IMR-90 (cell line): Measurements from ENCODE around the gene CBFA2T3. TPM values are rescaled to one million over a fixed set of nuclear protein-coding genes. Genes with fewer than 3 reads are reported as not detected.

Experiments used
- ATAC-seq: fragments of 200-7000 bp; cut with Tn5 transposase; 2 replicates; pipeline ENCODE4 v1.9.1; 2020; ENCODE audit warnings: low read depth, mild to moderate bottlenecking, moderate library complexity
- BruUV-seq: library from RNA; stranded (reverse); fragments of 400-500 nt; replicated peaks from 2 replicates; lab custom pipeline; 2021; lab: Mats Ljungman, UMichigan
- CTCF ChIA-PET: fragments of 300-600 bp; formaldehyde crosslinking; extraction: SDS; loops from one replicate; lab custom pipeline; 2021; ENCODE audit warnings: antibody characterized with exemption; lab: Yijun Ruan, JAX
- POLR2A ChIA-PET: fragments of 300-600 bp; sonication (Branson Sonifier 250); formaldehyde crosslinking; loops from one replicate; lab custom pipeline; 2022; ENCODE audit warnings: antibody characterized with exemption; ENCODE audit not compliant: unreplicated experiment; lab: Charles Lee
- DNase-seq: peaks from one replicate; pipeline ENCODE4 v3.0.0; 2013
- H2AFZ ChIP-seq: replicated peaks from 2 replicates; pipeline ENCODE3; 2013; ENCODE audit warnings: low read length, mild to moderate bottlenecking; ENCODE audit not compliant: poor library complexity
- H2AK5ac ChIP-seq: 2 replicates; pipeline ENCODE4 v1.6.1; 2013; ENCODE audit warnings: low read depth, low read length, inconsistent platforms
- H2AK9ac ChIP-seq: replicated peaks from 2 replicates; pipeline ENCODE3; 2013; ENCODE audit warnings: mild to moderate bottlenecking, low read depth, low read length, moderate library complexity; ENCODE audit not compliant: poor library complexity
- H2BK120ac ChIP-seq: 2 replicates; pipeline ENCODE4 v1.6.1; 2013; ENCODE audit warnings: low read depth, low read length, inconsistent platforms
- H2BK15ac ChIP-seq: 3 replicates; pipeline ENCODE4 v1.6.1; 2013; ENCODE audit warnings: low read depth, low read length, inconsistent platforms
- H2BK20ac ChIP-seq: 2 replicates; pipeline ENCODE4 v1.6.1; 2013; ENCODE audit warnings: low read depth, mild to moderate bottlenecking, inconsistent platforms, low read length, moderate library complexity
- H2BK5ac ChIP-seq: 2 replicates; pipeline ENCODE4 v1.6.1; 2013; ENCODE audit warnings: mild to moderate bottlenecking, low read depth, low read length, inconsistent platforms; ENCODE audit not compliant: poor library complexity, severe bottlenecking
- H3K14ac ChIP-seq: replicated peaks from 2 replicates; pipeline ENCODE4 v1.6.1; 2013; ENCODE audit warnings: low read depth, low read length, inconsistent platforms
- H3K18ac ChIP-seq: 2 replicates; pipeline ENCODE4 v1.6.1; 2013; ENCODE audit warnings: low read depth, low read length, control low read depth
- H3K23ac ChIP-seq: 2 replicates; pipeline ENCODE4 v1.6.1; 2013; ENCODE audit warnings: low read depth, low read length, inconsistent platforms
- H3K27ac ChIP-seq: 2 replicates; pipeline ENCODE4 v1.5.1; 2013; ENCODE audit warnings: mild to moderate bottlenecking, control low read depth, low read length; ENCODE audit not compliant: insufficient read depth
- H3K27me3 ChIP-seq: 2 replicates; pipeline ENCODE4 v1.6.1; 2013; ENCODE audit warnings: low read length; ENCODE audit not compliant: control insufficient read depth, insufficient read depth
- H3K36me3 ChIP-seq: 2 replicates; pipeline ENCODE4 v1.6.1; 2013; ENCODE audit warnings: low read length, mixed read lengths; ENCODE audit not compliant: control insufficient read depth, insufficient read depth
- H3K4ac ChIP-seq: 2 replicates; pipeline ENCODE4 v1.6.1; 2013; ENCODE audit warnings: low read depth, low read length, inconsistent platforms
- H3K4me1 ChIP-seq: 2 replicates; pipeline ENCODE4 v1.6.1; 2013; ENCODE audit warnings: low read length, mixed read lengths; ENCODE audit not compliant: control insufficient read depth, insufficient read depth
- H3K4me2 ChIP-seq: 2 replicates; pipeline ENCODE4 v1.6.1; 2013; ENCODE audit warnings: low read depth, mild to moderate bottlenecking, control low read depth, low read length, moderate library complexity
- H3K4me3 ChIP-seq: 2 replicates; pipeline ENCODE4 v1.5.1; 2013; ENCODE audit warnings: low read depth, mild to moderate bottlenecking, control low read depth, low read length, moderate library complexity; ENCODE audit not compliant: insufficient read depth
- H3K56ac ChIP-seq: 2 replicates; pipeline ENCODE4 v1.6.1; 2013; ENCODE audit warnings: low read length, inconsistent platforms; ENCODE audit not compliant: insufficient read depth; ENCODE audit errors: extremely low read depth
- H3K79me1 ChIP-seq, 2 experiments: 2 replicates each; pipeline ENCODE4 v1.6.1; 2013; ENCODE audit warnings: low read length in 2 of 2, inconsistent platforms in 1 of 2, low read depth in 1 of 2
- H3K9ac ChIP-seq: 2 replicates; pipeline ENCODE4 v1.6.1; 2013; ENCODE audit warnings: low read depth, low read length, control low read depth
- H3K9me1 ChIP-seq: 2 replicates; pipeline ENCODE4 v1.6.1; 2013; ENCODE audit warnings: low read length, inconsistent platforms; ENCODE audit not compliant: insufficient read depth
- H3K9me3 ChIP-seq: 2 replicates; pipeline ENCODE4 v1.6.1; 2013; ENCODE audit warnings: low read length; ENCODE audit not compliant: control insufficient read depth, insufficient read depth
- H4K20me1 ChIP-seq: 2 replicates; pipeline ENCODE4 v1.6.1; 2013; ENCODE audit warnings: low read length, inconsistent platforms; ENCODE audit not compliant: insufficient read depth
- H4K5ac ChIP-seq: 2 replicates; pipeline ENCODE4 v1.6.1; 2013; ENCODE audit warnings: mild to moderate bottlenecking, low read depth, low read length, control low read depth
- H4K8ac ChIP-seq, 2 experiments: 2 replicates each; pipeline ENCODE4 v1.6.1; 2013; ENCODE audit warnings: low read depth in 2 of 2, low read length in 2 of 2, control low read depth in 1 of 2, inconsistent platforms in 1 of 2
- H4K91ac ChIP-seq: 2 replicates; pipeline ENCODE4 v1.6.1; 2013; ENCODE audit warnings: low read depth, low read length, inconsistent platforms; ENCODE audit not compliant: insufficient read depth
- RAD21 ChIP-seq: IDR thresholded peaks from 2 replicates; pipeline ENCODE4 v1.6.1; 2012; ENCODE audit warnings: low read length, improper control_type of control experiment
- RCOR1 ChIP-seq: IDR thresholded peaks from 2 replicates; pipeline ENCODE4 v1.6.1; 2012; ENCODE audit warnings: mild to moderate bottlenecking, low read length, improper control_type of control experiment; ENCODE audit not compliant: insufficient replicate concordance
- SMC3 ChIP-seq: fragments of 150-350 bp; IDR thresholded peaks from 2 replicates; pipeline ENCODE4 v1.6.1; 2016; ENCODE audit warnings: low read depth, mild to moderate bottlenecking, antibody characterized with exemption, low read length, moderate library complexity
- USF2 ChIP-seq: fragments of 150-350 bp; IDR thresholded peaks from 2 replicates; pipeline ENCODE4 v1.6.1; 2017; ENCODE audit warnings: mild to moderate bottlenecking, antibody characterized with exemption, low read length, low read depth
- whole genome bisulfite sequencing, 2 experiments: methylation state at CpG; one replicate each; pipeline versions ENCODE4 v1.1.5 to v1.1.7; 2013; ENCODE audit warnings: missing lambda C conversion rate in 2 of 2; ENCODE audit not compliant: insufficient read length in 1 of 2; ENCODE audit errors: extremely low coverage in 2 of 2; 5-methylcytosine and 5-hydroxymethylcytosine counted together
- dilution Hi-C: fragments of 300-500 bp; cut with HindIII; formaldehyde crosslinking; loops from one replicate; pipeline ENCODE4 v1.14.3; 2018; ENCODE audit warnings: low sequenced_read_pairs; ENCODE audit not compliant: unreplicated experiment
- in situ Hi-C: fragments of 300-500 bp; cut with MboI; formaldehyde crosslinking; loops from 3 replicates; pipeline ENCODE4 v1.14.3; 2019; ENCODE audit warnings: low sequenced_read_pairs, inconsistent platforms, mixed read lengths
- intact Hi-C: fragments of 100-400 bp; cut with micrococcal nuclease; formaldehyde crosslinking; loops from 2 replicates; pipeline ENCODE4 v1.10.0; 2022
- polyA plus RNA-seq, 3 experiments: library from polyadenylated mRNA; depleted of rRNA; stranded (reverse); fragments of >200 nt; gene quantifications; 2 replicates each; pipeline ENCODE4 v1.2.3, GENCODE V29; 2012; ENCODE audit warnings: low replicate concordance in 1 of 3
- total RNA-seq: library from RNA; depleted of rRNA; stranded (reverse); fragments of >200 nt; gene quantifications from 2 replicates; pipeline ENCODE4 v1.2.3, GENCODE V29; 2012

The CBFA2T3 gene
- total and polyA plus RNA-seq, 2 of the 4 experiments (the other 2 are of a cell fraction) = not detected

GRCh38 chr16:88913870-88914269 lies 63.1 kb downstream of the CBFA2T3 start:
- no peak overlapping the region for H3K4me3 ChIP-seq
- H2AK5ac ChIP-seq = no peak overlapping the region
- H3K36me3 ChIP-seq = no peaks in the 10 kb centered on the region
- no peak overlapping the region for H2BK5ac ChIP-seq
- ChIA-PET POLR2A (no interaction called here), CTCF (no interaction called here)
- dilution Hi-C loops (no loop called here), in situ Hi-C loops (no loop called here), intact Hi-C loops (no loop called here)
- DNase-seq (no peak), ATAC-seq (no peak)
- H3K4ac ChIP-seq = no peak overlapping the region
- no peaks in the 10 kb centered on the region; the same call in 1 of the 2 replicates for H4K20me1 ChIP-seq
- H2BK120ac ChIP-seq = no peak overlapping the region
- no peak overlapping the region for H3K18ac ChIP-seq
- H3K79me1 ChIP-seq = no peaks in the 10 kb centered on the region
- no peak overlapping the region for H2AK9ac ChIP-seq
- peaks cover 4% of the 10 kb centered on the region for H3K9me3 ChIP-seq
- 100% methylated on average over 2 of the region's 13 CpGs; no CpG with 5 or more reads in 1 of the 2 experiments for WGBS, 2 experiments
- no peak overlapping the region for H2AFZ ChIP-seq
- H3K4me2 ChIP-seq = no peak overlapping the region
- no peak overlapping the region for H3K56ac ChIP-seq
- H3K4me1 ChIP-seq = no peaks in the 10 kb centered on the region; the same call in 1 of the 2 replicates
- TF ChIP-seq RAD21 (no peak), USF2 (no peak), SMC3 (no peak), RCOR1 (no peak)
- H3K14ac ChIP-seq = no peak overlapping the region
- no peak overlapping the region for H4K8ac ChIP-seq
- peaks cover 14% of the 10 kb centered on the region; the same call in 1 of the 2 replicates for H3K27me3 ChIP-seq
- no peak overlapping the region for H3K9ac ChIP-seq
- BruUV-seq = no TSS peak
- H2BK15ac ChIP-seq = no peak overlapping the region
- no peak overlapping the region for H2BK20ac ChIP-seq
- H4K91ac ChIP-seq = no peak overlapping the region
- no peak overlapping the region for H3K27ac ChIP-seq
- H4K5ac ChIP-seq = no peak overlapping the region
- H3K23ac ChIP-seq = no peak overlapping the region
- no peaks in the 10 kb centered on the region for H3K9me1 ChIP-seq
